ENCODE data around the gene CD84. TPM values are rescaled to one million over a fixed set of nuclear protein-coding genes. Genes with fewer than 3 reads are reported as not detected.
"Not testable (repeated sequence)": the region's sequence is repeated elsewhere in the genome, so short reads cannot be mapped to it uniquely, and the experiment has no call there.

Gene CD84
- total RNA-seq = not detected in 2 replicates

- DNase-seq (ENCODE audit: low read depth) = no peak
Observed at GRCh38 chr1:160579216-160579701, at the start of gene CD84. TSS of gene CD84 (minus strand) at chr1:160579496. CDS start at chr1:160579437, 59 bp downstream.

GRCh38 chr1:160628799-160629263 lies 49.5 kb upstream of the CD84 start:
- no peak for DNase-seq (ENCODE audit: low read depth)

- not testable (repeated sequence) for DNase-seq (ENCODE audit: low read depth)
Observed at GRCh38 chr1:160627677-160628289, 48.5 kb upstream of the CD84 start.

- DNase-seq (ENCODE audit: low read depth) = no peak
Observed at GRCh38 chr1:160626509-160627342, 47.4 kb upstream of the CD84 start.

GRCh38 chr1:160625725-160626498 lies 46.6 kb upstream of the CD84 start:
- no peak for DNase-seq (ENCODE audit: low read depth)

- no peak for DNase-seq (ENCODE audit: low read depth)
Observed at GRCh38 chr1:160625321-160625720, 46.0 kb upstream of the CD84 start.

GRCh38 chr1:160624464-160624863 lies 45.2 kb upstream of the CD84 start:
- DNase-seq (ENCODE audit: low read depth) = no peak

GRCh38 chr1:160623862-160624261 lies 44.6 kb upstream of the CD84 start:
- DNase-seq (ENCODE audit: low read depth) = no peak

- no peak for DNase-seq (ENCODE audit: low read depth)
Observed at GRCh38 chr1:160623227-160623633, 43.9 kb upstream of the CD84 start.

- DNase-seq (ENCODE audit: low read depth) = no peak
Observed at GRCh38 chr1:160622501-160623226, 43.4 kb upstream of the CD84 start.

- DNase-seq (ENCODE audit: low read depth) = no peak
Observed at GRCh38 chr1:160621633-160622413, 42.5 kb upstream of the CD84 start.

GRCh38 chr1:160620942-160621632 lies 41.8 kb upstream of the CD84 start:
- no peak for DNase-seq (ENCODE audit: low read depth)

GRCh38 chr1:160619742-160620277 lies 40.5 kb upstream of the CD84 start:
- DNase-seq (ENCODE audit: low read depth) = no peak

GRCh38 chr1:160618763-160619274 lies 39.5 kb upstream of the CD84 start:
- no peak for DNase-seq (ENCODE audit: low read depth)

- DNase-seq (ENCODE audit: low read depth) = no peak
Observed at GRCh38 chr1:160618327-160618726, 39.0 kb upstream of the CD84 start.

GRCh38 chr1:160615660-160616059 lies 36.4 kb upstream of the CD84 start:
- DNase-seq (ENCODE audit: low read depth) = no peak

GRCh38 chr1:160614410-160614809 lies 35.1 kb upstream of the CD84 start:
- no peak for DNase-seq (ENCODE audit: low read depth)

GRCh38 chr1:160612613-160613218 lies 33.4 kb upstream of the CD84 start:
- DNase-seq (ENCODE audit: low read depth) = no peak

- DNase-seq (ENCODE audit: low read depth) = no peak
Observed at GRCh38 chr1:160610569-160611242, 31.4 kb upstream of the CD84 start.

All from renal cortical epithelial cell (primary cell).